ENCODE measurements around the gene OR1I1.
"Not testable (repeated sequence)": the region's sequence is repeated elsewhere in the genome, so short reads cannot be mapped to it uniquely, and the experiment has no call there.

The OR1I1 gene

GRCh38 chr19:15074371-15074770, 7.6 kb upstream of the OR1I1 start:
- TF ChIP-seq ZFX (IDR thresholded peaks at IDR 0.05; ENCODE audit: borderline replicate concordance), result no peak
- no peak for TF ChIP-seq CTCF (IDR thresholded peaks at IDR 0.05)
- no peak overlapping the region for H3K27ac ChIP-seq

DNA sequence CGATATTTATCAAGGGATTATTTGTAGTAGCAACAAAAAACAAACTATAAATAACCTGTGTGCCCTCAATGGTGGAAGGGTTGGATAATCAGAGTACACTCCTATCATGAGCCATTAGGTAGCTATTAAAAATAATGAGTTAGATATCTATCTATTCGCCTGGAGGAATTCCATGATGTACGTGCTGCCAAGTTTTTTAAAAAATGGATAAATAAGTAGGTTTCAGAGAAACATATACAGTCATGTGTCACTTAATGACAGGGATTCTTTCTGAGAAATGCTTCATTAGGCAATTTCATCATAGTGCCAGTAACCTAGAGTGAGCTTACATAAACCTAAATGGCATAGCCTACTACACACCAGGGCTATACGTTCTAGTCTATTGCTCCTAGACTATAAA, 6.2 kb upstream of the OR1I1 start:
- no peak for TF ChIP-seq ZFX (IDR thresholded peaks at IDR 0.05; ENCODE audit: borderline replicate concordance)
- TF ChIP-seq CTCF (IDR thresholded peaks at IDR 0.05), result no peak
- no peak overlapping the region for H3K27ac ChIP-seq

DNA sequence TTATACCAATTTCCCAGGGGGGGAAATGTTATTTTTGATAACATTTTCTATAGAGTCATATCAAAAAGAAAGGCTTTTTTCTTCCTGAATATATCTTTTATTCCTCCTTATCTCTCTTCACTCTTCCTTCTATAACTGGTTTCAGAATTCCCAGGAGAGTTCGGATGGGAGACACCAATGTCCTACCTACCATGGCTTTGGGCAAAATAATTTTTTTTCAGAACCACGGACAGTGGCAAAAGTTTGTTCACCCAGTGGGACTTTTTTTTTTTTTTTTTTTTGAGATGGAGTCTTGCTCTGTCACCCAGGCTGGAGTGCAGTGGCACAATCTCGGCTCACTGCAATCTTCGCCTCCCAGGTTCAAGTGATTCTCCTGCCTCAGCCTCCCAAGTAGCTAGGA, 2.0 kb upstream of the OR1I1 start:
- H3K27ac ChIP-seq, result not testable (repeated sequence)

DNA sequence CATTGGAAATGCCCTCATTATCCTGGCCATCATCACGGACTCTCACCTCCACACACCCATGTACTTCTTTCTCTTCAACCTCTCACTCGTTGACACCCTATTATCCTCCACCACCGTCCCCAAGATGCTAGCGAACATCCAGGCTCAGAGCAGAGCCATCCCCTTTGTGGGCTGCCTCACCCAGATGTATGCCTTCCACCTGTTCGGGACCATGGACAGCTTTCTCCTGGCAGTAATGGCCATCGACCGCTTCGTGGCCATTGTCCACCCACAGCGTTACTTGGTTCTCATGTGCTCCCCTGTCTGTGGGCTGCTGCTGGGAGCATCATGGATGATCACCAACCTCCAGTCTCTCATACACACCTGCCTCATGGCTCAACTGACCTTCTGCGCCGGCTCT, 5.2 kb downstream of the OR1I1 start:
- TF ChIP-seq CTCF (IDR thresholded peaks at IDR 0.05), result no peak
- TF ChIP-seq ZFX (IDR thresholded peaks at IDR 0.05; ENCODE audit: borderline replicate concordance), result no peak
- H3K27ac ChIP-seq, result no peak overlapping the region

- peak; percentile 73 for TF ChIP-seq CTCF (IDR thresholded peaks at IDR 0.05)
- TF ChIP-seq ZFX (IDR thresholded peaks at IDR 0.05; ENCODE audit: borderline replicate concordance), result no peak
- no peak overlapping the region for H3K27ac ChIP-seq
These were observed 10.1 kb downstream of the OR1I1 start for GRCh38 chr19:15091918-15092753.

- no peak overlapping the region for H3K27ac ChIP-seq
These were observed 11.0 kb downstream of the OR1I1 start for GRCh38 chr19:15093001-15093400.

GRCh38 chr19:15096223-15096622, 14.2 kb downstream of the OR1I1 start:
- H3K27ac ChIP-seq, result no peak overlapping the region
- TF ChIP-seq ZFX (IDR thresholded peaks at IDR 0.05; ENCODE audit: borderline replicate concordance), result no peak
- no peak for TF ChIP-seq CTCF (IDR thresholded peaks at IDR 0.05)

More at GRCh38 chr19:15093001-15093400, 11.0 kb downstream of the OR1I1 start:
- TF ChIP-seq CTCF (IDR thresholded peaks at IDR 0.05) (no peak), ZFX (IDR thresholded peaks at IDR 0.05; ENCODE audit: borderline replicate concordance) (no peak)

DNA sequence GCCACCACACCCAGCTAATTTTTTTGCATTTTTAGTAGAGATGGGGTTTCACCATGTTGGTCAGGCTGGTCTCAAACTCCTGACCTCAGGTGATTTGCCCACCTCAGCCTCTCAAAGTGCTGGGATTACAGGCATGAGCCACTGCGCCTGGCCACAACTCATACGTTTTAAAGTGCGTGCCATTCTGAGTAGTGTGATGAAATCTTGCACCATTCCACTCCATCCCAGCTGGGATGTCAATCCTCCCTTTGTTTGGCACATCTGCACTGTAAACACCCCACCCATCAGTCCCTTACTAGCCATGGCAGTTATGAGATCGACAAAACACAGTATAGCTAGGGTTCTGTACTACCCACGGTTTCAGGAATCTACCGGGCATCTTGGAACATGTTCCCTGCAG, 16.0 kb downstream of the OR1I1 start:
- not testable (repeated sequence) for H3K27ac ChIP-seq
